OCI-LY7 (cell line): Measurements from ENCODE around the gene MTHFD2.

Experiments
- EZH2phosphoT487 ChIP-seq: fragments of 200-600 bp; sonication (generic); IDR thresholded peaks from 2 replicates; pipeline ENCODE4 v1.6.1; 2018; ENCODE audit warnings: low read depth, borderline replicate concordance, mild to moderate bottlenecking, mixed run types, antibody characterized with exemption, low read length, moderate library complexity, mixed read lengths
- TF ChIP-seq, protein P1 (sequence below): fragments of 200-600 bp; sonication (generic); conservative IDR thresholded peaks from 2 replicates; pipeline ENCODE4 v1.5.1; 2014; ENCODE audit warnings: mild to moderate bottlenecking, antibody characterized with exemption, low read length, moderate library complexity, mixed read lengths

DNA sequence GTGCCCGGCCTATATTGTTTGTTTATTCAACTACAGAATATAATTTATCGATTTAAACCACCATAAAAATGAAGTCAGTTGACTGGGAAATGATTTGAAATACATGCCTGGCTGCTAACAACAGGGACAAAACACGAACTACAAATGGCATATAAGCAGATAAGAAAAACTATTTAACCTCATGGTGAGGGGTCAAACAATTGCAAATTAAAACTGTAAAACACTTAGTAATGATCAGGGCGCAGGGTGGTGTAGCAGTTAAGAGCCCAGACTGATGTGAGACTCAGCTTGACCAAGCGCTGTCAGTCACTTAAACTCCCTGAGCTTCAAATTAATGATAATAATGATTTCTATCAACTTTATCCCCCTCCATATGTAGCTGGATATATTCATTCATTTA lies 6.7 kb downstream of the MTHFD2 start:
- TF ChIP-seq, protein P1, sequence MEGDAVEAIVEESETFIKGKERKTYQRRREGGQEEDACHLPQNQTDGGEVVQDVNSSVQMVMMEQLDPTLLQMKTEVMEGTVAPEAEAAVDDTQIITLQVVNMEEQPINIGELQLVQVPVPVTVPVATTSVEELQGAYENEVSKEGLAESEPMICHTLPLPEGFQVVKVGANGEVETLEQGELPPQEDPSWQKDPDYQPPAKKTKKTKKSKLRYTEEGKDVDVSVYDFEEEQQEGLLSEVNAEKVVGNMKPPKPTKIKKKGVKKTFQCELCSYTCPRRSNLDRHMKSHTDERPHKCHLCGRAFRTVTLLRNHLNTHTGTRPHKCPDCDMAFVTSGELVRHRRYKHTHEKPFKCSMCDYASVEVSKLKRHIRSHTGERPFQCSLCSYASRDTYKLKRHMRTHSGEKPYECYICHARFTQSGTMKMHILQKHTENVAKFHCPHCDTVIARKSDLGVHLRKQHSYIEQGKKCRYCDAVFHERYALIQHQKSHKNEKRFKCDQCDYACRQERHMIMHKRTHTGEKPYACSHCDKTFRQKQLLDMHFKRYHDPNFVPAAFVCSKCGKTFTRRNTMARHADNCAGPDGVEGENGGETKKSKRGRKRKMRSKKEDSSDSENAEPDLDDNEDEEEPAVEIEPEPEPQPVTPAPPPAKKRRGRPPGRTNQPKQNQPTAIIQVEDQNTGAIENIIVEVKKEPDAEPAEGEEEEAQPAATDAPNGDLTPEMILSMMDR: no peak
- TF ChIP-seq EZH2phosphoT487: no peak
